OCI-LY7 (cell line): ENCODE results near the gene PKM.

Experiments
- EZH2phosphoT487 ChIP-seq: fragments of 200-600 bp; sonication (generic); IDR thresholded peaks from 2 replicates; pipeline ENCODE4 v1.6.1; 2018; ENCODE audit warnings: low read depth, borderline replicate concordance, mild to moderate bottlenecking, mixed run types, antibody characterized with exemption, low read length, moderate library complexity, mixed read lengths
- TF ChIP-seq, protein P1 (sequence below): fragments of 200-600 bp; sonication (generic); conservative IDR thresholded peaks from 2 replicates; pipeline ENCODE4 v1.5.1; 2014; ENCODE audit warnings: mild to moderate bottlenecking, antibody characterized with exemption, low read length, moderate library complexity, mixed read lengths

DNA sequence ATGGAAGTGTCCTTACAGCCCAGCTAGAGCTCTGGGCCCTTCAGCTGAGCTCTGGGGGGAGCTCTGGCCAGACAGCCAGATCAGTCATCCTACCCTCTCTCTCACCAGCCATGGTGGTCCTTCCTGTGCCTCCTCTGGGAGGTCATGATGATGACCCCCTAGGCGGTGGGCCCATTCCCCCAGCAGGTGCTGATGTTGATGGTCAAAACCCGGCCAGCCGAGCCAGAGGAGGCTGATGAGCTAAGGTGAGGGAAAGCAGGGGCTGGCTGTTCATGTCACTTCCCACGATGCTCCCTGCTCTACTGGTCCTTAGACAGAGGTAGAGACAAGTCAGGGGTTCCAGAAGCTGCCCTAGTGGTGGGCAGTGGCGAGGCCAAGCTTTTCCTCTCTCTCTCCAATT, 68.4 kb downstream of the PKM start:
- TF ChIP-seq, protein P1, sequence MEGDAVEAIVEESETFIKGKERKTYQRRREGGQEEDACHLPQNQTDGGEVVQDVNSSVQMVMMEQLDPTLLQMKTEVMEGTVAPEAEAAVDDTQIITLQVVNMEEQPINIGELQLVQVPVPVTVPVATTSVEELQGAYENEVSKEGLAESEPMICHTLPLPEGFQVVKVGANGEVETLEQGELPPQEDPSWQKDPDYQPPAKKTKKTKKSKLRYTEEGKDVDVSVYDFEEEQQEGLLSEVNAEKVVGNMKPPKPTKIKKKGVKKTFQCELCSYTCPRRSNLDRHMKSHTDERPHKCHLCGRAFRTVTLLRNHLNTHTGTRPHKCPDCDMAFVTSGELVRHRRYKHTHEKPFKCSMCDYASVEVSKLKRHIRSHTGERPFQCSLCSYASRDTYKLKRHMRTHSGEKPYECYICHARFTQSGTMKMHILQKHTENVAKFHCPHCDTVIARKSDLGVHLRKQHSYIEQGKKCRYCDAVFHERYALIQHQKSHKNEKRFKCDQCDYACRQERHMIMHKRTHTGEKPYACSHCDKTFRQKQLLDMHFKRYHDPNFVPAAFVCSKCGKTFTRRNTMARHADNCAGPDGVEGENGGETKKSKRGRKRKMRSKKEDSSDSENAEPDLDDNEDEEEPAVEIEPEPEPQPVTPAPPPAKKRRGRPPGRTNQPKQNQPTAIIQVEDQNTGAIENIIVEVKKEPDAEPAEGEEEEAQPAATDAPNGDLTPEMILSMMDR, result no peak
- no peak for TF ChIP-seq EZH2phosphoT487
